SU-DHL-6 (cell line): Measurements from ENCODE around the gene SMOC1.

Experiments used
- H2AFZ ChIP-seq: fragments of 200-600 bp; sonication (generic); 2 replicates; pipeline ENCODE4 v1.6.1; 2014; ENCODE audit warnings: low read depth, mild to moderate bottlenecking, moderate library complexity, mixed read lengths, antibody characterized with exemption, low read length; ENCODE audit not compliant: severe bottlenecking
- H3F3A ChIP-seq: fragments of 200-600 bp; shearing (Covaris generic); 2 replicates; pipeline ENCODE4 v1.6.0; 2016; ENCODE audit warnings: antibody characterized with exemption, mild to moderate bottlenecking; ENCODE audit not compliant: insufficient read depth
- H3K27ac ChIP-seq: fragments of 200-600 bp; sonication (generic); 2 replicates; pipeline ENCODE4 v1.5.1; 2016; ENCODE audit warnings: low read depth, mild to moderate bottlenecking, low read length, moderate library complexity, mixed read lengths
- H3K27me3 ChIP-seq: fragments of 200-600 bp; sonication (generic), shearing (Covaris generic); 2 replicates; pipeline ENCODE4 v1.6.0; 2014; ENCODE audit warnings: mild to moderate bottlenecking, low read length
- H3K36me3 ChIP-seq: fragments of 200-600 bp; sonication (generic); 2 replicates; pipeline ENCODE4 v1.6.1; 2014; ENCODE audit warnings: mild to moderate bottlenecking, low read length, mixed read lengths
- H3K4me2 ChIP-seq: fragments of 300-600, 200-600 bp; shearing (Covaris generic), sonication (generic); 2 replicates; pipeline ENCODE4 v1.6.0; 2014; ENCODE audit warnings: low read length, low read depth, mild to moderate bottlenecking; ENCODE audit not compliant: poor library complexity, severe bottlenecking
- H3K4me3 ChIP-seq: fragments of 200-600 bp; sonication (generic); 2 replicates; pipeline ENCODE4 v1.5.1; 2014; ENCODE audit warnings: antibody characterized with exemption, low read length, mild to moderate bottlenecking, mixed read lengths; ENCODE audit not compliant: insufficient read depth, poor library complexity, severe bottlenecking
- H3K79me2 ChIP-seq: fragments of 200-600 bp; sonication (generic); 2 replicates; pipeline ENCODE4 v1.6.1; 2014; ENCODE audit warnings: mild to moderate bottlenecking, low read length, moderate library complexity; ENCODE audit not compliant: insufficient read depth
- H3K9ac ChIP-seq: fragments of 200-600 bp; sonication (generic); 2 replicates; pipeline ENCODE4 v1.7.0; 2014; ENCODE audit warnings: mild to moderate bottlenecking, low read length
- H3K9me2 ChIP-seq: fragments of 200-600 bp; sonication (generic); replicated peaks from 2 replicates; pipeline ENCODE4 v1.6.1; 2014; ENCODE audit warnings: low read length; ENCODE audit not compliant: insufficient read depth
- H3K9me3 ChIP-seq: fragments of 200-600 bp; sonication (generic); 2 replicates; pipeline ENCODE4 v1.6.1; 2014; ENCODE audit warnings: low read length, mixed read lengths; ENCODE audit not compliant: insufficient read depth
- H4K20me1 ChIP-seq: fragments of 200-600 bp; sonication (generic); 2 replicates; pipeline ENCODE4 v1.6.1; 2014; ENCODE audit warnings: low read depth, mild to moderate bottlenecking, antibody characterized with exemption, low read length, moderate library complexity, mixed read lengths
- EZH2phosphoT487 ChIP-seq: fragments of 200-600 bp; sonication (generic), shearing (Covaris generic); conservative IDR thresholded peaks from 2 replicates; pipeline ENCODE4 v1.6.1; 2018; ENCODE audit warnings: mild to moderate bottlenecking, antibody characterized with exemption, low read length, moderate library complexity, mixed read lengths
- TF ChIP-seq, protein P1 (sequence below): fragments of 200-600 bp; sonication (generic); IDR thresholded peaks from one replicate; pipeline ENCODE4 v1.5.1; 2017; ENCODE audit warnings: antibody characterized with exemption, mild to moderate bottlenecking, low read length, moderate library complexity; ENCODE audit not compliant: insufficient read depth, poor library complexity, severe bottlenecking

SMOC1 gene

DNA sequence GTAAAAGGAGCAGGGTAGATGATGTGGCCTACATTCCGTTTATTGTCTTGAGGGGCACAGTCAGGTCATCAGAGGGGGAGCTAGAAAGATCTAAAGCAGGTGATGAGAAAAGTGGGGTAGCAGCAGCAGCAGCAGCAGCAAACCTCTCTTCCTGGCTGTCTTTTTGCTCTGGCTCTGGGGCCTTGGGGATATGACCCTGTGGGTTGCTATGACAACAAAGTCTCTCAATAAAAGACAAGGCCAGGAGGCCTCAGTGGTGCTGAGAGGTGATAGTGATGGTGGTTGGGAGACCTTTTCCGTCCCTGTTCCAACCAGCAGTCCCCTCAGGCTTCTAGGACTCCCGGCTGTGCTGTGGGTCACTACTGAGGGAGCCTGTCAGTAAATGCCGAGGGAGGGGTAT is 170.9 kb downstream of the SMOC1 start:
- no peaks in the 10 kb centered on the region for H3K9me2 ChIP-seq
- TF ChIP-seq, protein P1, sequence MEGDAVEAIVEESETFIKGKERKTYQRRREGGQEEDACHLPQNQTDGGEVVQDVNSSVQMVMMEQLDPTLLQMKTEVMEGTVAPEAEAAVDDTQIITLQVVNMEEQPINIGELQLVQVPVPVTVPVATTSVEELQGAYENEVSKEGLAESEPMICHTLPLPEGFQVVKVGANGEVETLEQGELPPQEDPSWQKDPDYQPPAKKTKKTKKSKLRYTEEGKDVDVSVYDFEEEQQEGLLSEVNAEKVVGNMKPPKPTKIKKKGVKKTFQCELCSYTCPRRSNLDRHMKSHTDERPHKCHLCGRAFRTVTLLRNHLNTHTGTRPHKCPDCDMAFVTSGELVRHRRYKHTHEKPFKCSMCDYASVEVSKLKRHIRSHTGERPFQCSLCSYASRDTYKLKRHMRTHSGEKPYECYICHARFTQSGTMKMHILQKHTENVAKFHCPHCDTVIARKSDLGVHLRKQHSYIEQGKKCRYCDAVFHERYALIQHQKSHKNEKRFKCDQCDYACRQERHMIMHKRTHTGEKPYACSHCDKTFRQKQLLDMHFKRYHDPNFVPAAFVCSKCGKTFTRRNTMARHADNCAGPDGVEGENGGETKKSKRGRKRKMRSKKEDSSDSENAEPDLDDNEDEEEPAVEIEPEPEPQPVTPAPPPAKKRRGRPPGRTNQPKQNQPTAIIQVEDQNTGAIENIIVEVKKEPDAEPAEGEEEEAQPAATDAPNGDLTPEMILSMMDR = no peak
- no peak for TF ChIP-seq EZH2phosphoT487
- no peaks in the 10 kb centered on the region for H3K79me2 ChIP-seq
- no peaks in the 10 kb centered on the region for H4K20me1 ChIP-seq
- H3K4me3 ChIP-seq = no peak overlapping the region
- no peaks in the 10 kb centered on the region for H3K36me3 ChIP-seq
- no peak overlapping the region for H2AFZ ChIP-seq
- no peaks in the 10 kb centered on the region for H3K9me3 ChIP-seq
- no peak overlapping the region for H3K27ac ChIP-seq
- no peaks in the 10 kb centered on the region for H3F3A ChIP-seq
- no peak overlapping the region for H3K4me2 ChIP-seq
- H3K9ac ChIP-seq = no peak overlapping the region
- H3K27me3 ChIP-seq = no peaks in the 10 kb centered on the region

DNA sequence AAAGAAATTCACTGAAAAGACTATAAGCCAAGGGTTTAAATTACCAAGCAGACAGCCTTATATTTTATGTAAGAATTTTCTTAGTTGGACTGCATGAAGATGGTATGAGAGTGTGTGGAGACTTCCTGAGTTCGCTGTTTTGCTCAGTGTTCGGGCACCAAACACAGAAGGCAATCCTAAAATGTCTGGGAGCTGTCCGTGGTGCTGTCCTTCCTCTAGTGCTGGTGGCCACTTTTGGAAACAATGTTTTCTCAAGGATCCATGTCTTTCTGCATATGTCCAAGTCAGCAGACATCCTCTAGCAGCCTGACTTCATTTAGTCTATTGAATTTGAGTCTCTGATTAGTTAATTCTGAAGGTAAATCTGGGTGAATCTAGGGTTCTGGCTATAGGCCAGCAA is 173.8 kb downstream of the SMOC1 start:
- H3F3A ChIP-seq = no peaks in the 10 kb centered on the region
- H3K36me3 ChIP-seq = no peaks in the 10 kb centered on the region
- H3K27ac ChIP-seq = no peak overlapping the region
- no peak overlapping the region for H2AFZ ChIP-seq
- no peaks in the 10 kb centered on the region for H3K9me3 ChIP-seq
- H3K9ac ChIP-seq = no peak overlapping the region
- TF ChIP-seq, protein P1 = no peak
- no peak for TF ChIP-seq EZH2phosphoT487
- H3K4me3 ChIP-seq = no peak overlapping the region
- no peaks in the 10 kb centered on the region for H3K79me2 ChIP-seq
- no peaks in the 10 kb centered on the region for H3K27me3 ChIP-seq
- H3K4me2 ChIP-seq = no peak overlapping the region
- no peaks in the 10 kb centered on the region for H3K9me2 ChIP-seq
- H4K20me1 ChIP-seq = no peaks in the 10 kb centered on the region

DNA sequence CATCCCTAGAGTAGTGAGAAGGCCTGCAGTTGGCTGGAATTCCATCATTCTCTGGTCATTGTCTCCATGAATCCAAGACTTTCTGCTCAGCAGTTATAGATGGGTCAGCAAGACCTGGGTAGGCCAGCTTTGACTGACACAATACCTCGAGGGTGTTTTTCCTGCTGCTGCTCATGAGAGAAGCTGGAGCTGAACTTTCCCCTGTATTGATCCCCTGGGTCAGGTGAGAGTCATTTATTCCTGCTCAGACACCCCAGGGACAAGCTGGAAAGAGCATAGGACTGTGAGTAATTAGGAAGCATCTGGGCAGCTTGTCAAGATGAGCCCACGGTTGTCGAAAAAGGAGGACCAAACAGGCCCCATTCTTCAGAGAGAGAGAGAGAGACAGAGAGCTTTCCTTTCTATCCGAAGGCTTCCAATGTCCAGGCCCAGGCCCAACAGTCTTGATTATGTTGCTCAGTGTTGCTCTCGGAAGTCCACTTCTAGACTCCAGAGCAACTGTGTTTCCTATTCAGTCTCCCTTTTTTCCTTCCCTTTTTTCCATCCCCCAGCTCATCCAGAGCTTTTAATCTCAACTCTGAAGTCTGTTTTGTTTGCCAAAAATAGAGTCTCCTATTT is 178.4 kb downstream of the SMOC1 start:
- no peaks in the 10 kb centered on the region for H3K9me2 ChIP-seq
- no peak overlapping the region for H3K4me2 ChIP-seq
- no peak for TF ChIP-seq EZH2phosphoT487
- TF ChIP-seq, protein P1 = no peak
- H2AFZ ChIP-seq = no peak overlapping the region
- no peaks in the 10 kb centered on the region for H3F3A ChIP-seq
- no peaks in the 10 kb centered on the region for H3K9me3 ChIP-seq
- no peak overlapping the region for H3K4me3 ChIP-seq
- no peak overlapping the region for H3K9ac ChIP-seq
- H4K20me1 ChIP-seq = no peaks in the 10 kb centered on the region
- H3K27ac ChIP-seq = no peak overlapping the region
- H3K79me2 ChIP-seq = no peaks in the 10 kb centered on the region
- H3K36me3 ChIP-seq = no peaks in the 10 kb centered on the region
- no peaks in the 10 kb centered on the region for H3K27me3 ChIP-seq
